Brain pericyte (primary cell): ENCODE results near the gene GPRC5C.

Experiments used
- DNase-seq: peaks from one replicate; pipeline ENCODE4 v3.0.0-alpha.2; 2012; ENCODE audit warnings: low read depth, low spot score

Gene GPRC5C

GRCh38 chr17:74452841-74453661 lies 21.2 kb downstream of the GPRC5C start:
- DNase-seq, result no peak

- no peak for DNase-seq
These were observed 21.8 kb downstream of the GPRC5C start for GRCh38 chr17:74453665-74454196.

- DNase-seq, result no peak
These were observed 22.5 kb downstream of the GPRC5C start for GRCh38 chr17:74454197-74455024.

DNA sequence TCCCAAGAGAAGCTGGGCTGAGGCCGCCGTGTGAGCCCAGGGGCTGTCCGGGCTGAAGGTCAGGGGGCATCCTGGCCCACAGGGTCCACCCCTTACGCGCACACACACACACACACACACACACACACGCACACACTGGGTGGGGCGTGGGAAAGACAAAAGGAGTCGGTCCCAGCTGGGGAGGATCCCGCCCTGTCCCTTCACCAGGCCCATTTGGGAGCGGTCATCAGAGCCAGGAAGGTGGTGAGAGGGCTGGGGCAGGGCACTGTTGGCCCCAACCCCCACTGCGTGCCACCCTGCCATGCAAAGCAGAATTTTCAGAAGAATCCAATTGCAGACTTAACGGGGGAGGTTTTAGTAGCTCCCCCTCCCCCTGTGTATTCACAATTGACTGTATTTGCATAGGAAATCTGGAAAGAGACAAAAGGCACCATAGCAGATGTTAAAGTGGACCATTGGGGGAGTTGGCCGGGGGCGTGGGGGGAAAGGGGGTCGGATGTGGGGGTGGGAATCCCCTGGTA lies 23.2 kb downstream of the GPRC5C start:
- DNase-seq, result no peak

DNA sequence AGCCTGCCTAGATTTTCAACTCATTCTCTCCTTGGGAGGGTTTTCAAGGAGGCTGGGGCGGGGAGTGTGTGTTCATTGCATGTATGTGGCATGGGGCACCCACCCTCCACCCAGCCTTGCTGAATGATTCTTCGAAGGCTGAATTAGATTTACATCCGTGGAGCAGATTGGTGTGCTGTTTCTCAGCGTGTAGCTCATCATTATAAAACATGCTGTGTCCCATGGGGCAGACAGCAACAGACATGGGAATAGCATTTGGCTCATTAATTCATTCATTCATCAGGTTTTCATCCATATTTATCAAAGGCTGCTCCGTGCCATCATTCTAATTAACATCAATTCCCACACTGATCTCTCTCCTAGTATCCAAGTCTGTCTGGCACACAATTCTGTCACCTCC lies 23.9 kb downstream of the GPRC5C start:
- no peak for DNase-seq

DNA sequence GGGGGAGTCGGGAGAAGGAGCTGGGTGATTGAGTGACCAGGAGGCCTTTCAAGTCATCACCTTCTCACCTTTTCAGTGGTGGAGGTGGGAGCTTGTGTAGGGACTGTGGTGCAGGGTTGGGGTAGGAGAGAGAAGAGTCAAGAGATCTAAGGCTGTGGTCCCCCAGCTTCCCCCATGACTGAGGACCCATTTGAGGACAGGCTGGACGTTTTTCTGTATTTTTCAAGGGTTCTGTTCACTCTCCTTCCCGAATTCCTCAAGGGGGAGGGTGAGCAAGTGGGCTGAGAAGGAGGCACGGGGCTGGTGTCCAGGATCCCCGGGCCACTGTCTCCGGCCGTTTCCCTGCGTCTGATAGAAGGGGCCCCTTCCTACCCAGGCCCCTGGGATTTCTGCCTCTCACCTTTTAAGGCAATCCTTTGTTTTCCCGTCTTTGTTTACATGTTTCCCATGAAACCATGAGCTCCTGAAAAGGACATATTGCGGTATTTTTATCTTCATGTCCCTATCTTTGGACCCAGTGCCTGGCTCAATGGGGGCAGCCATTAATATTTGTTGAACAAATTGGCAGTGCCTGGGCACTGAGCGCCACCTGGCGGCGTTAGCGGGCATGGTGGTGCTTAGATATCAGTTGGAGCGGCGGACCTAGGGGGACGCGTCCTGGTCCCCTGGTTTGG lies 25.4 kb downstream of the GPRC5C start:
- DNase-seq, result no peak

GRCh38 chr17:74457820-74458166 lies 25.9 kb downstream of the GPRC5C start:
- no peak for DNase-seq

GRCh38 chr17:74458835-74459234 lies 26.9 kb downstream of the GPRC5C start:
- no peak for DNase-seq

DNA sequence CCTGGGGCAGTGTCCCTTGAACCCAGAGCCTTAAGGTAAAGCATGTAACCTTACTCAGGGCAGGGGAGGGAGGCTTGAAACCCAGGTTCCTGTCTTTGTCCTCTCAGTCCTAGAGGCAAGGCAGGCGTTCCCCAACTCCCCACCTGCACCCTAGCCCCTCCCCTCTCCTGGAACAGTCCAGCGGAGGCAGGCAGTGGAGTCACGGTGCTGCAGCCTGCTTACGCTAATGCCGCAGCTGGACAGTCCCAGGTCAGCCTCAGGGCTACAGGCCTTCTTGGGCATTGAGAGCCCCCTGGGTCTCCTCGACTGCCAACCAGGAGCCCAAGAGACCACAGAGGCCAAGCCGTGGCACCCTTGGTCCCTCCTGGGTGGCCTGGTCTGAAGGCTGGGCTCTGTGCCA lies 27.7 kb downstream of the GPRC5C start:
- DNase-seq, result no peak

- no peak for DNase-seq
These were observed 28.4 kb downstream of the GPRC5C start for GRCh38 chr17:74460241-74460640.

DNA sequence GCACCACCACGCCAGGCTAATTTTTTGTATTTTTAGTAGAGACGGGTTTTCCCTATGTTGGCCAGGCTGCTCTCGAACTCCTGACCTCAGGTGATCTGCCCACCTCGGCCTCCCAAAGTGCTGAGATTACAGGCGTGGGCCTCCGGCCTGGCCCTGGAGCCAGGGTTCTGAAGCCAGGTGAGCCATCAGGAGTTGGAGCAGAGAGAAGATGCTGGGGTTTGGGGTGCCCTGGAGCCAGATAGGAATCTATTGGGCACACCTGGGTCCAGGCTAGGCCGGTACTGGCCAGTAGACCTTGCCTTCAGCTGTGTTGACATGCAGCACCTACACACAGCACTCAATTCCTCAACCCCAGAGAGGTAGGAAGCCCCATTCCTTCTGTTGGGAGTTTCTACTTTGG lies 29.1 kb downstream of the GPRC5C start:
- no peak for DNase-seq

GRCh38 chr17:74461611-74462010 lies 29.7 kb downstream of the GPRC5C start:
- DNase-seq, result no peak

DNA sequence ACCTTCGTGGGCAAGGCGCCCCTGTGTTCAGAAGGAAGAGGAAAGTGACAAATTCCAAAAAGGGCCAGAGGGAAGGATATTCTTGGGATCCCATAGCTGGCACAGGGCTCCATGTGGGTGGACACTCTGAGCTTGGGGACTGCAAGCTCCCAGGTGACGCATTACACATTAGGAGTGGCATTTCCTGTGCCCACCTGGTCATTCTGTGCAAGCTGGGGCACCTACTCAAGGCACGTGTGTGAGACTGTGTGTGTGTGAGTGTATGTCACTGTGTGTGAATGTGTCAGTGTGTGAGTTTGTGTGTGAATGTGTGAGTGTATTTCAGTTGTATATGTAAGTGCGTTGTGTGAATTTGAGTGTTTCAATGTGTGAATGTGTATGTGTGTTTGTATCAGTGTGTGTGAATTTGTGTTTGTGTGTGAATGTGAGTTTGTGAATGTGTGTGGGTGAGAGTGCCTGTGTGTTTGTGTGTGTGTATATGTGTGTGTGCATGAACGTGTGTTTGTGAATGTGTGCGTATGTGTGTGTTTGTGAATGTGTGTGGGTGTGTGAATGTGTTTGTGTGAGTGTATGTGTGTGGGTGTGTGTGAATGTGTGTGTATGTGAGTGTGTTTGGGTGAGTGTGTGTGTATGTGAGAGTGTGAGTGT lies 33.0 kb downstream of the GPRC5C start:
- no peak for DNase-seq

DNA sequence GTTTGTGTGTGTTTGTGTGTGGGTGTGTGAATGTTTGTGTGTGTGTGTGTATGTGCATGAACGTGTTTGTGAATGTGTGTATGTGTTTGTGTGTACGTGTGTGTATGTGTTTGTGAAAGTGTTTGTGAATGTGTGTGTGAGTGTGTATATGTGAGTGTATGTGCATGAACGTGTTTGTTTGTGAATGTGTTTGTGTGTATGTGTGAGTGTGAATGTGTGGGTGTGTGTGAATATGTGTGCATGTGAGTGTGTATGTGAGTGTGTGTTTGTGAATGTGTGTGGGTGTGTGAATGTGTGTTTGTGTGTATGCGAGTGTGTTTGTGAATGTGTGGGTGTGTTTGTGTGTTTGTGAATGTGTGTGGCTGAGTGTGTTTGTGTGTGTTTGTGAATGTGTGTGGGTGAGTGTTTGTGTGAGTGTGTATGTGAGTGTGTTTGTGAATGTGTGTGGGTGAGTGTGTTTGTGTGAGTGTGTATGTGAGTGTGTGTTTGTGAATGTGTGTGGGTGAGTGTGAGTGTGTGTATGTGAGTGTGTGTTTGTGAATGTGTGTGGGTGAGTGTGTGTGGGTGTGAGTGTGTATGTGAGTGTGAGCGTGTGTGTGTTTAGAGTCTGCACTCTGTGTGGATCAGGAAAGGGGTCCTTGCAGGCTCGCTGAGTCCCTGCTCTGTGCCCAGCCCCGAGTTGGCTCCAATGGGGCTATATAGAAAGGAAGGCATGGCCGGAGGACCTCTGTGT lies 33.7 kb downstream of the GPRC5C start:
- DNase-seq, result no peak

DNA sequence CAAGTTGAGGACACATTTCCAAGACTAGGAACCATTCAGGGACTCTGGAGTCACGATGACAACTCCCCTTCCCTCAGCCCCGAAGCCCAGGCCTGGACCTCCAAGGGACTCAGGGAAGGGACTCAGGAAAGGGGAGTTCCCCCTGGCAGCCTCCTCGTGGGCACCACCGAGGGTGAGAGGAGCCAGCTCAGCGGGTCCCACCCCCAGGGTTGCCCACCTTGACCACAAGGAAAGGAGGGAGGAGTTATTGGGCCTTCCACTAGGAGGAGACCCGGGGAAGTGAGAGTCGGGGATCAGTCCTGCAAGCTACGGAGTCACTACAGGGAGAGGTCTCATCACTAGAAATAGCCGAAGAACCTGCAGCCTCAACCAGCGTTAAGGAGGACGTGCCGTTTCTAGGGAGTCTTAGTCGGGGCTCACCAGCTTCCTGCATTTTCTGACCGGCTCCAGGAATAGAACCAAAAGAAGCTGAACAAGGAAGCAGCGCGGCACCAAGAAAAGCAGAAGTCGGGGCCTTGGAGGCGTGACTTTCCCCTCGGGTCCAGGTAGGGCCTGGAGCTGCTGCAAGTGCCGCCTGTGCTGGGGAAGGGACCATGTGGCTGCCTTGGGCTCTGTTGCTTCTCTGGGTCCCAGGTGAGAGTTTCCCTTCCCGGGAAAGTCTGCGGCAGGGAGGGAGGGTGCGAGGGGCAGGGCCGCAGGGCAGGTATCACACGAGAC lies 34.4 kb downstream of the GPRC5C start, which contains the start of gene CD300A:
Gene CD300A, plus strand, starts transcription at position 524 of the 717 bp plus-strand sequence. Its CDS starts 70 bp downstream, at position 594.
- no peak for DNase-seq

- no peak for DNase-seq
These were observed 34.9 kb downstream of the GPRC5C start for GRCh38 chr17:74466828-74467184.

DNA sequence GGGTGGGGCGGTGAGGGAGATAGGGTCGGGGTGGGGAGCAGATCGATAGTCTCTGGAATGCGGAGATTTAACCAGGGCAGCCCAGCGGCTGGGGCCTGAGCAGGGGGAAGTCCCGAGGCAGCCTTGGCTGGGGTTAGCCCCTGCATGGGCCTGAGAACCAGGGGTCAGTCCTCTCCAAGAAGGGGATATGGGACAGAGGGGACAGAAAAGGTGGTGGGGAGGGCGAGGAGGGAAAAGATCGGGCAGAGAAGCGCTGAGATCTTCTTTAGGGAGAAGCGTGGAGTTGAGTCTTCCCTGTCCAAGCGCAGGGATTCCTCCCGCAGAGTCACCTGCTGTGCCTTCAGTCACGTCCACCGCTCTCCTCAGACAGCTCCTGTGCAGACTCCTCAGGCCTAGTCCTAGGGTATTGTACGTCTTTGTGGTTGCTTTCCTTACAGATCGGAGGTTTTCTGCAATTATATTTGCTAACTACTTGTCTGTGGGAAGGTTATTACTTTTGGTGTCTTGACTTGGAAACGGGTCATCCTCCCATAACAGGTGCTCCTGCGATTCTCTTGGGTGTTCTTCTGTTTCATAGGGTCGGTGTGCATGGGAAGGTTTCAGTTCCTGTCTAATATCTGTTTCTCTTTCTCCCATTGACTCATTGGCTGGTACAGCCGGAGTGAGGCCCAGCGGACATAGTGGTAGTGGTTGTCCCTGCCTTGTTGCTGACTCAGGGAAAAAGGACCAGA lies 35.5 kb downstream of the GPRC5C start:
- no peak for DNase-seq

DNA sequence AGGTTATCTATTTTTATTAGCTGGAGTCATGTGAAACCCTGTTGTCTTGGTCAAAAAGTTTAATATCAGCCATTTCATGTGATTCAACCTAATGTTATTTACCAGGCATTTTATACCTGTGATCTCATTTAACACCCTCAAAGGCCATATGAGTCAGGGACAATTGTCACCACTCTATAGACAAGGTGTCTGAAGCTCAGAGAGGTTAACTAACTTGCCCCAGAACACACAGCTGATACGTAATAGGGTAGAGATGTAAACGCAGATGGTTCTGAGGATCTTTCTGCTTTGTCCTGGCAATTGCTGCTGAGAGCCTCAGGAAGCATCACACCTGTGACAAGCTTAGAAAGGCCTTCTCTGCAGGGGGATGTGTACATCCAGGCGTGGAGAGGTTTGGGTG lies 39.5 kb downstream of the GPRC5C start:
- DNase-seq, result no peak

GRCh38 chr17:74472890-74473289 lies 41.0 kb downstream of the GPRC5C start:
- no peak for DNase-seq
